ENCODE measurements around the gene KIAA0753.

Gene KIAA0753

GRCh38 chr17:6549384-6550036, 91.0 kb downstream of the KIAA0753 start:
- H3F3A ChIP-seq (ENCODE audit: control insufficient read depth, insufficient read depth) = no peaks in the 10 kb centered on the region
- TF ChIP-seq CTCF (IDR thresholded peaks at IDR 0.05; ENCODE audit: low read depth, low read length, poor library complexity, severe bottlenecking) (no peak), EZH2phosphoT487 (IDR thresholded peaks at IDR 0.05; ENCODE audit: borderline replicate concordance, low read length) (no peak)
- no peaks in the 10 kb centered on the region for H3K79me2 ChIP-seq (ENCODE audit: control insufficient read depth, low read length)
- H3K27ac ChIP-seq (ENCODE audit: low read depth, low read length) = no peak overlapping the region
- H3K4me3 ChIP-seq (ENCODE audit: low read length) = no peak overlapping the region
- H3K36me3 ChIP-seq (ENCODE audit: control insufficient read depth, low read length) = no peaks in the 10 kb centered on the region
- peaks cover 10% of the 10 kb centered on the region; the same call in 1 of the 2 replicates for H3K27me3 ChIP-seq (ENCODE audit: control insufficient read depth, low read length)
- H3K4me2 ChIP-seq (ENCODE audit: low read length) = no peak overlapping the region
- no peaks in the 10 kb centered on the region for H4K20me1 ChIP-seq (ENCODE audit: control insufficient read depth, insufficient read depth, low read depth, low read length)
- no peaks in the 10 kb centered on the region for H3K4me1 ChIP-seq (ENCODE audit: control insufficient read depth, low read length)
- no peaks in the 10 kb centered on the region for H3K9me2 ChIP-seq (replicated peaks; ENCODE audit: control insufficient read depth, low read length)
- no peaks in the 10 kb centered on the region for H3K9me3 ChIP-seq (ENCODE audit: control insufficient read depth, insufficient read depth, low read length)

GRCh38 chr17:6548578-6549330, 91.8 kb downstream of the KIAA0753 start:
- H3K27ac ChIP-seq (ENCODE audit: low read depth, low read length) = no peak overlapping the region
- no peaks in the 10 kb centered on the region for H4K20me1 ChIP-seq (ENCODE audit: control insufficient read depth, insufficient read depth, low read depth, low read length)
- peaks cover 6% of the 10 kb centered on the region; the same call in 1 of the 2 replicates for H3K27me3 ChIP-seq (ENCODE audit: control insufficient read depth, low read length)
- no peak overlapping the region for H3K4me2 ChIP-seq (ENCODE audit: low read length)
- no peaks in the 10 kb centered on the region for H3K9me3 ChIP-seq (ENCODE audit: control insufficient read depth, insufficient read depth, low read length)
- no peaks in the 10 kb centered on the region for H3K4me1 ChIP-seq (ENCODE audit: control insufficient read depth, low read length)
- TF ChIP-seq CTCF (IDR thresholded peaks at IDR 0.05; ENCODE audit: low read depth, low read length, poor library complexity, severe bottlenecking) = no peak
- no peak for TF ChIP-seq EZH2phosphoT487 (IDR thresholded peaks at IDR 0.05; ENCODE audit: borderline replicate concordance, low read length)
- no peaks in the 10 kb centered on the region for H3K9me2 ChIP-seq (replicated peaks; ENCODE audit: control insufficient read depth, low read length)
- no peaks in the 10 kb centered on the region for H3K79me2 ChIP-seq (ENCODE audit: control insufficient read depth, low read length)
- no peak overlapping the region for H3K4me3 ChIP-seq (ENCODE audit: low read length)
- H3F3A ChIP-seq (ENCODE audit: control insufficient read depth, insufficient read depth) = no peaks in the 10 kb centered on the region
- H3K36me3 ChIP-seq (ENCODE audit: control insufficient read depth, low read length) = no peaks in the 10 kb centered on the region

GRCh38 chr17:6548034-6548433, 92.5 kb downstream of the KIAA0753 start:
- no peaks in the 10 kb centered on the region for H3K9me3 ChIP-seq (ENCODE audit: control insufficient read depth, insufficient read depth, low read length)
- no peaks in the 10 kb centered on the region for H4K20me1 ChIP-seq (ENCODE audit: control insufficient read depth, insufficient read depth, low read depth, low read length)
- H3K27me3 ChIP-seq (ENCODE audit: control insufficient read depth, low read length) = peaks cover 4% of the 10 kb centered on the region; the same call in 1 of the 2 replicates
- no peak overlapping the region for H3K4me2 ChIP-seq (ENCODE audit: low read length)
- H3K4me1 ChIP-seq (ENCODE audit: control insufficient read depth, low read length) = no peaks in the 10 kb centered on the region
- H3K27ac ChIP-seq (ENCODE audit: low read depth, low read length) = no peak overlapping the region
- H3K79me2 ChIP-seq (ENCODE audit: control insufficient read depth, low read length) = no peaks in the 10 kb centered on the region
- H3K4me3 ChIP-seq (ENCODE audit: low read length) = no peak overlapping the region
- H3F3A ChIP-seq (ENCODE audit: control insufficient read depth, insufficient read depth) = no peaks in the 10 kb centered on the region
- no peaks in the 10 kb centered on the region for H3K9me2 ChIP-seq (replicated peaks; ENCODE audit: control insufficient read depth, low read length)
- H3K36me3 ChIP-seq (ENCODE audit: control insufficient read depth, low read length) = no peaks in the 10 kb centered on the region
- TF ChIP-seq EZH2phosphoT487 (IDR thresholded peaks at IDR 0.05; ENCODE audit: borderline replicate concordance, low read length) = no peak
- TF ChIP-seq CTCF (IDR thresholded peaks at IDR 0.05; ENCODE audit: low read depth, low read length, poor library complexity, severe bottlenecking) = no peak
